SK-N-SH (cell line): ENCODE data around the gene KIRREL1.

ENCODE experiments used
- ELF1 ChIP-seq: IDR thresholded peaks from 2 replicates; pipeline ENCODE4 v1.4.0; 2012
- EZH2phosphoT487 ChIP-seq: fragments of 200-600 bp; sonication (generic); IDR thresholded peaks from 2 replicates; pipeline ENCODE4 v1.6.1; 2017; ENCODE audit warnings: low read depth, mixed run types, mild to moderate bottlenecking, antibody characterized with exemption, moderate library complexity, borderline replicate concordance
- JUND ChIP-seq: IDR thresholded peaks from 2 replicates; pipeline ENCODE4 v1.4.0; 2012
- MEF2A ChIP-seq: IDR thresholded peaks from 2 replicates; pipeline ENCODE4 v1.4.0; 2012; ENCODE audit warnings: low read depth, borderline replicate concordance
- MXI1 ChIP-seq: IDR thresholded peaks from 2 replicates; pipeline ENCODE4 v1.6.1; 2012; ENCODE audit warnings: mild to moderate bottlenecking, low read depth, low read length, improper control_type of control experiment
- NRF1 ChIP-seq: IDR thresholded peaks from 2 replicates; pipeline ENCODE4 v1.6.1; 2012; ENCODE audit warnings: low read depth, mild to moderate bottlenecking, low read length
- RAD21 ChIP-seq: IDR thresholded peaks from 2 replicates; pipeline ENCODE4 v1.6.1; 2012; ENCODE audit warnings: mild to moderate bottlenecking, low read length
- REST ChIP-seq: IDR thresholded peaks from 2 replicates; pipeline ENCODE4 v1.6.1; 2012; ENCODE audit warnings: mild to moderate bottlenecking, low read depth, low read length, moderate library complexity
- RFX5 ChIP-seq: IDR thresholded peaks from 2 replicates; pipeline ENCODE4 v1.6.1; 2012; ENCODE audit warnings: mild to moderate bottlenecking, improper control_type of control experiment, low read length
- SIN3A ChIP-seq: IDR thresholded peaks from 2 replicates; pipeline ENCODE4 v1.6.1; 2012; ENCODE audit warnings: low read depth, mild to moderate bottlenecking, low read length, moderate library complexity, borderline replicate concordance
- SMC3 ChIP-seq: IDR thresholded peaks from 2 replicates; pipeline ENCODE4 v1.6.1; 2012; ENCODE audit warnings: low read depth, low read length, improper control_type of control experiment
- USF1 ChIP-seq: IDR thresholded peaks from 2 replicates; pipeline ENCODE4 v1.4.0; 2012; ENCODE audit warnings: low read depth, borderline replicate concordance
- TF ChIP-seq, protein P1 (sequence below): fragments of 200-600 bp; sonication (generic); IDR thresholded peaks from 2 replicates; pipeline ENCODE4 v1.6.1; 2017; ENCODE audit warnings: antibody characterized with exemption, mild to moderate bottlenecking, moderate library complexity
- TF ChIP-seq, protein P2 (sequence below): IDR thresholded peaks from 2 replicates; pipeline ENCODE4 v1.4.0; 2012; ENCODE audit warnings: low read depth

DNA sequence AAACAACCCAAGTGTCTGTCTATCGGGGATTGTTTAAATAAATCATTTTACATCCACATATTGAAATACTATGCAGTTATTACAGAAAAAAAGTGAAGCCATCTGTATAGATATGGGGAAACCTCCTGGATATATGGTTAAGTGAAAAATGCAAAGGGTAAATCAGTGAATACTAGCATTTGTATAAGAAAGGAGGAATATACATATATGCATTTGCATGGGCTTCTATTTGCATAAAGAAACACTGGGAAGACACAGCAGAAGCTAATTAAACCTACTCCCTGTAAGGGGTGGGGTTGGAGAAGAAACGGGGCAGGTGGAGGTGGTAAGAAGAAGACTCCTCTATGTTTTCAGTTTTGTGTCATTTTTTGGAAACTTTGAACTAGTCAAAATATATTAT is 16.6 kb upstream of the KIRREL1 start:
- TF ChIP-seq, protein P1, sequence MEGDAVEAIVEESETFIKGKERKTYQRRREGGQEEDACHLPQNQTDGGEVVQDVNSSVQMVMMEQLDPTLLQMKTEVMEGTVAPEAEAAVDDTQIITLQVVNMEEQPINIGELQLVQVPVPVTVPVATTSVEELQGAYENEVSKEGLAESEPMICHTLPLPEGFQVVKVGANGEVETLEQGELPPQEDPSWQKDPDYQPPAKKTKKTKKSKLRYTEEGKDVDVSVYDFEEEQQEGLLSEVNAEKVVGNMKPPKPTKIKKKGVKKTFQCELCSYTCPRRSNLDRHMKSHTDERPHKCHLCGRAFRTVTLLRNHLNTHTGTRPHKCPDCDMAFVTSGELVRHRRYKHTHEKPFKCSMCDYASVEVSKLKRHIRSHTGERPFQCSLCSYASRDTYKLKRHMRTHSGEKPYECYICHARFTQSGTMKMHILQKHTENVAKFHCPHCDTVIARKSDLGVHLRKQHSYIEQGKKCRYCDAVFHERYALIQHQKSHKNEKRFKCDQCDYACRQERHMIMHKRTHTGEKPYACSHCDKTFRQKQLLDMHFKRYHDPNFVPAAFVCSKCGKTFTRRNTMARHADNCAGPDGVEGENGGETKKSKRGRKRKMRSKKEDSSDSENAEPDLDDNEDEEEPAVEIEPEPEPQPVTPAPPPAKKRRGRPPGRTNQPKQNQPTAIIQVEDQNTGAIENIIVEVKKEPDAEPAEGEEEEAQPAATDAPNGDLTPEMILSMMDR, result no peak
- TF ChIP-seq MEF2A (no peak), MXI1 (no peak), EZH2phosphoT487 (no peak), RAD21 (no peak), ELF1 (no peak), RFX5 (no peak), NRF1 (no peak), USF1 (no peak), SMC3 (no peak), JUND (no peak), REST (no peak), SIN3A (no peak)
- TF ChIP-seq, protein P2, sequence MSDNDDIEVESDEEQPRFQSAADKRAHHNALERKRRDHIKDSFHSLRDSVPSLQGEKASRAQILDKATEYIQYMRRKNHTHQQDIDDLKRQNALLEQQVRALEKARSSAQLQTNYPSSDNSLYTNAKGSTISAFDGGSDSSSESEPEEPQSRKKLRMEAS, result no peak
